ENCODE data around the gene GPAT2. TPM values are rescaled to one million over a fixed set of nuclear protein-coding genes. Genes with fewer than 3 reads are reported as not detected.
A peak's percentile ranks its signal among the peaks of the same experiment; 100 is the strongest.
"Not testable (repeated sequence)": the region's sequence is repeated elsewhere in the genome, so short reads cannot be mapped to it uniquely, and the experiment has no call there.

GPAT2 gene
- total and polyA plus RNA-seq, 2 donors (not counting 1 experiment from before 2014, with no cell fraction given) = 3.6 to 11.7 TPM

GRCh38 chr2:96006248-96006647, 28.5 kb downstream of the GPAT2 start:
- H3K9me3 ChIP-seq (ENCODE audit: control extremely low read depth in 1 of 3, control insufficient read depth in 2 of 3, insufficient read depth in 1 of 3, low read length in 2 of 3); H3K4me1 Mint-ChIP-seq; H3K9me3 Mint-ChIP-seq (ENCODE audit: insufficient read depth); H3K4me3 Mint-ChIP-seq; H4K20me1 ChIP-seq (ENCODE audit: control insufficient read depth, insufficient read depth, low read length, poor library complexity, severe bottlenecking); intact Hi-C loops (cut with micrococcal nuclease); H3K27ac ChIP-seq (ENCODE audit: low read length in 2 of 2); H3K27ac Mint-ChIP-seq; ATAC-seq (ENCODE audit: low read depth); H3K79me2 ChIP-seq (ENCODE audit: control insufficient read depth, insufficient read depth, low read length); CTCF ChIA-PET; H3K9ac ChIP-seq (ENCODE audit: low read length); POLR2A ChIA-PET; H3K36me3 ChIP-seq (replicated peaks in 1 of 2; ENCODE audit: control extremely low read depth in 1 of 2, control insufficient read depth in 1 of 2, extremely low read depth in 1 of 2, insufficient read depth in 2 of 2, low read length in 1 of 2); DNase-seq; H3K4me2 ChIP-seq (replicated peaks; ENCODE audit: low read depth, low read length, poor library complexity, severe bottlenecking); H3K27me3 ChIP-seq (replicated peaks in 1 of 4; ENCODE audit: control extremely low read depth in 1 of 4, control insufficient read depth in 3 of 4, insufficient read depth in 4 of 4, low read length in 3 of 4); H3K4me3 ChIP-seq (ENCODE audit: control extremely low read depth in 1 of 5, extremely low read depth in 1 of 5, insufficient read depth in 1 of 5, low read depth in 2 of 5, low read length in 4 of 5); H2AFZ ChIP-seq (ENCODE audit: insufficient read depth, low read depth, low read length, poor library complexity, severe bottlenecking): not testable (repeated sequence)
- H3K27me3 Mint-ChIP-seq = peaks cover 36% of the 10 kb centered on the region
- WGBS (ENCODE audit: insufficient coverage) = 89% methylated on average over 3 of the region's 5 CpGs
- peaks cover 0 to 10% of the 10 kb centered on the region in 2 donors for H3K4me1 ChIP-seq (ENCODE audit: control insufficient read depth in 2 of 2, insufficient read depth in 2 of 2, low read length in 2 of 2)

- 1% methylated on average over 20 of the region's 34 CpGs for whole genome bisulfite sequencing (ENCODE audit: insufficient coverage)
- intact Hi-C loops (cut with micrococcal nuclease) = loop anchor here (1.0 to 5.0 kb wide), 2 partner anchors 125 to 275 kb away; partner anchors contain the start of genes CIAO1 and TMEM127
Measured at GRCh38 chr2:95992520-95993272, 42.0 kb downstream of the GPAT2 start.

GRCh38 chr2:95992102-95992501, 42.6 kb downstream of the GPAT2 start:
- H3K36me3 ChIP-seq (replicated peaks in 1 of 2; ENCODE audit: control extremely low read depth in 1 of 2, control insufficient read depth in 1 of 2, extremely low read depth in 1 of 2, insufficient read depth in 2 of 2, low read length in 1 of 2); H3K9me3 Mint-ChIP-seq (ENCODE audit: insufficient read depth); H3K4me1 ChIP-seq (ENCODE audit: control insufficient read depth in 2 of 2, insufficient read depth in 2 of 2, low read length in 2 of 2); H3K27me3 ChIP-seq (replicated peaks in 1 of 4; ENCODE audit: control extremely low read depth in 1 of 4, control insufficient read depth in 3 of 4, insufficient read depth in 4 of 4, low read length in 3 of 4); H4K20me1 ChIP-seq (ENCODE audit: control insufficient read depth, insufficient read depth, low read length, poor library complexity, severe bottlenecking); H3K9me3 ChIP-seq (ENCODE audit: control extremely low read depth in 1 of 3, control insufficient read depth in 2 of 3, insufficient read depth in 1 of 3, low read length in 2 of 3); H3K4me1 Mint-ChIP-seq; DNase-seq; H3K79me2 ChIP-seq (ENCODE audit: control insufficient read depth, insufficient read depth, low read length); POLR2A ChIA-PET: not testable (repeated sequence)
- peak overlapping the region; percentile 84 for H3K4me2 ChIP-seq (replicated peaks; ENCODE audit: low read depth, low read length, poor library complexity, severe bottlenecking)
- ATAC-seq (ENCODE audit: low read depth) = peak; percentile 66
- peak overlapping the region in 1 of 2 donors; percentile 49 for H3K27ac ChIP-seq (ENCODE audit: low read length in 2 of 2)
- H2AFZ ChIP-seq (ENCODE audit: insufficient read depth, low read depth, low read length, poor library complexity, severe bottlenecking) = peak overlapping the region; percentile 94
- CTCF ChIA-PET = interaction anchor here (0.6 to 3.5 kb wide), 20 partner anchors 9 to 524 kb away, joined by 3 to 32 read pairs (median 4); partner anchors contain the start of genes ADRA2B, ASTL and STARD7
- peak overlapping the region; percentile 67 for H3K9ac ChIP-seq (ENCODE audit: low read length)
- peak overlapping the region; percentile 87 for H3K27ac Mint-ChIP-seq
- H3K4me3 ChIP-seq (ENCODE audit: control extremely low read depth in 1 of 5, extremely low read depth in 1 of 5, insufficient read depth in 1 of 5, low read depth in 2 of 5, low read length in 4 of 5) = peak overlapping the region in 4 of 5 experiments; percentile 44 to 69 (median 64)
- no CpG with 5 or more reads among the region's 39 CpGs for whole genome bisulfite sequencing (ENCODE audit: insufficient coverage)
- intact Hi-C loops (cut with micrococcal nuclease) = loop anchor here (5.0 kb wide), 1 partner anchor 275 kb away; the partner anchor contains the start of genes CIAO1 and TMEM127
- peaks cover 14% of the 10 kb centered on the region for H3K27me3 Mint-ChIP-seq
- H3K4me3 Mint-ChIP-seq = peak overlapping the region; percentile 80

More at GRCh38 chr2:95992520-95993272, 42.0 kb downstream of the GPAT2 start:
- ChIA-PET POLR2A (interaction anchor here (0.7 kb wide), 1 partner anchor 153 kb away, joined by 3 read pairs; no protein-coding TSS in a partner anchor), CTCF (interaction anchor here (0.6 to 3.5 kb wide), 21 partner anchors 8 to 805 kb away, joined by 3 to 32 read pairs (median 4); partner anchors contain the start of genes ADRA2B, ASTL and STARD7)
- not testable (repeated sequence) for H3K9me3 Mint-ChIP-seq (ENCODE audit: insufficient read depth); H3K27me3 ChIP-seq (replicated peaks in 1 of 4; ENCODE audit: control extremely low read depth in 1 of 4, control insufficient read depth in 3 of 4, insufficient read depth in 4 of 4, low read length in 3 of 4); H3K36me3 ChIP-seq (replicated peaks in 1 of 2; ENCODE audit: control extremely low read depth in 1 of 2, control insufficient read depth in 1 of 2, extremely low read depth in 1 of 2, insufficient read depth in 2 of 2, low read length in 1 of 2); H4K20me1 ChIP-seq (ENCODE audit: control insufficient read depth, insufficient read depth, low read length, poor library complexity, severe bottlenecking); H3K4me1 ChIP-seq (ENCODE audit: control insufficient read depth in 2 of 2, insufficient read depth in 2 of 2, low read length in 2 of 2); H3K79me2 ChIP-seq (ENCODE audit: control insufficient read depth, insufficient read depth, low read length); H3K9me3 ChIP-seq (ENCODE audit: control extremely low read depth in 1 of 3, control insufficient read depth in 2 of 3, insufficient read depth in 1 of 3, low read length in 2 of 3); H3K4me1 Mint-ChIP-seq
- peak; percentile 91 for TF ChIP-seq CTCF (IDR thresholded peaks at IDR 0.05)
- Histone ChIP-seq H3K9ac (ENCODE audit: low read length) (peak overlapping the region; percentile 67), H3K4me3 (ENCODE audit: control extremely low read depth in 1 of 5, extremely low read depth in 1 of 5, insufficient read depth in 1 of 5, low read depth in 2 of 5, low read length in 4 of 5) (peak overlapping the region in 4 of 5 experiments; percentile 44 to 69 (median 64)), H3K27ac (ENCODE audit: low read length in 2 of 2) (peak overlapping the region; percentile 28 to 49), H3K4me2 (replicated peaks; ENCODE audit: low read depth, low read length, poor library complexity, severe bottlenecking) (peak overlapping the region; percentile 84), H2AFZ (ENCODE audit: insufficient read depth, low read depth, low read length, poor library complexity, severe bottlenecking) (peak overlapping the region; percentile 94)
- Mint-ChIP-seq H3K4me3 (peak overlapping the region; percentile 94), H3K27me3 (peaks cover 16% of the 10 kb centered on the region), H3K27ac (peak overlapping the region; percentile 93)
- DNase-seq = peak; percentile 73
- ATAC-seq (ENCODE audit: low read depth) = peak; percentile 67
